ENCODE results near the gene MCRIP2. TPM values are rescaled to one million over a fixed set of nuclear protein-coding genes. Genes with fewer than 3 reads are reported as not detected.
"Not testable (repeated sequence)": the region's sequence is repeated elsewhere in the genome, so short reads cannot be mapped to it uniquely, and the experiment has no call there.

Gene MCRIP2
- total RNA-seq, 3 donors from 2014 or later = 76.3 to 116 (median 100) TPM

- H3K4me3 ChIP-seq = no peak overlapping the region
- intact Hi-C loops (cut with DNase I, micrococcal nuclease) = no loop called here
- TF ChIP-seq CTCF (IDR thresholded peaks at IDR 0.05) = no peak
- peaks cover 36% of the 10 kb centered on the region for H3K4me1 ChIP-seq (ENCODE audit: low read depth)
- ATAC-seq (no peak), DNase-seq (no peak)
- no peaks in the 10 kb centered on the region for H3K36me3 ChIP-seq (ENCODE audit: low read depth)
- no peaks in the 10 kb centered on the region for H3K9me3 ChIP-seq
Measured at GRCh38 chr16:687499-687898, 45.9 kb downstream of the MCRIP2 start.

GRCh38 chr16:689175-689897 is 47.7 kb downstream of the MCRIP2 start:
- Histone ChIP-seq H3K36me3 (ENCODE audit: low read depth) (no peaks in the 10 kb centered on the region), H3K9me3 (no peaks in the 10 kb centered on the region), H3K4me3 (peak overlapping the region; percentile 67), H3K4me1 (ENCODE audit: low read depth) (peaks cover 32% of the 10 kb centered on the region)
- intact Hi-C loops (cut with DNase I, micrococcal nuclease) = no loop called here
- no peak for ATAC-seq
- no peak for TF ChIP-seq CTCF (IDR thresholded peaks at IDR 0.05)
- no peak for DNase-seq

- ATAC-seq; H3K4me3 ChIP-seq; DNase-seq; H3K9me3 ChIP-seq; intact Hi-C loops (cut with DNase I, micrococcal nuclease); H3K36me3 ChIP-seq (ENCODE audit: low read depth): not testable (repeated sequence)
- peaks cover 32% of the 10 kb centered on the region for H3K4me1 ChIP-seq (ENCODE audit: low read depth)
Measured at GRCh38 chr16:691242-691641, 49.6 kb downstream of the MCRIP2 start.

GRCh38 chr16:692356-693108 is 50.9 kb downstream of the MCRIP2 start:
- Histone ChIP-seq H3K4me3 (no peak overlapping the region), H3K36me3 (ENCODE audit: low read depth) (no peaks in the 10 kb centered on the region), H3K9me3 (no peaks in the 10 kb centered on the region), H3K4me1 (ENCODE audit: low read depth) (peaks cover 32% of the 10 kb centered on the region)
- TF ChIP-seq CTCF (IDR thresholded peaks at IDR 0.05) = no peak
- intact Hi-C loops (cut with DNase I, micrococcal nuclease) = no loop called here
- no peak for DNase-seq
- no peak for ATAC-seq

GRCh38 chr16:693364-693763 is 51.7 kb downstream of the MCRIP2 start:
- TF ChIP-seq CTCF (IDR thresholded peaks at IDR 0.05) = no peak
- Histone ChIP-seq H3K9me3 (no peaks in the 10 kb centered on the region), H3K4me1 (ENCODE audit: low read depth) (peaks cover 32% of the 10 kb centered on the region), H3K4me3 (no peak overlapping the region), H3K36me3 (ENCODE audit: low read depth) (no peaks in the 10 kb centered on the region)
- ATAC-seq (no peak), DNase-seq (no peak)
- intact Hi-C loops (cut with DNase I, micrococcal nuclease) = no loop called here

GRCh38 chr16:693766-694165 is 52.1 kb downstream of the MCRIP2 start:
- Histone ChIP-seq H3K4me1 (ENCODE audit: low read depth) (peaks cover 31% of the 10 kb centered on the region), H3K9me3 (no peaks in the 10 kb centered on the region), H3K4me3 (no peak overlapping the region), H3K36me3 (ENCODE audit: low read depth) (no peaks in the 10 kb centered on the region)
- TF ChIP-seq CTCF (IDR thresholded peaks at IDR 0.05) = no peak
- intact Hi-C loops (cut with DNase I, micrococcal nuclease) = no loop called here
- DNase-seq = no peak
- no peak for ATAC-seq
